Stimulated activated CD8-positive, alpha-beta memory T cell treated with anti-CD3 and anti-CD28 coated beads, Interleukin-7, amount 100 ng/mL, for 4 hours (primary cell): ENCODE measurements around the gene MINDY3.

Experiments
- DNase-seq, 2 donors: peaks; one replicate each; pipeline ENCODE4 v3.0.0-alpha.2; 2020; ENCODE audit warnings: low read depth in 2 of 2

MINDY3 gene

DNA sequence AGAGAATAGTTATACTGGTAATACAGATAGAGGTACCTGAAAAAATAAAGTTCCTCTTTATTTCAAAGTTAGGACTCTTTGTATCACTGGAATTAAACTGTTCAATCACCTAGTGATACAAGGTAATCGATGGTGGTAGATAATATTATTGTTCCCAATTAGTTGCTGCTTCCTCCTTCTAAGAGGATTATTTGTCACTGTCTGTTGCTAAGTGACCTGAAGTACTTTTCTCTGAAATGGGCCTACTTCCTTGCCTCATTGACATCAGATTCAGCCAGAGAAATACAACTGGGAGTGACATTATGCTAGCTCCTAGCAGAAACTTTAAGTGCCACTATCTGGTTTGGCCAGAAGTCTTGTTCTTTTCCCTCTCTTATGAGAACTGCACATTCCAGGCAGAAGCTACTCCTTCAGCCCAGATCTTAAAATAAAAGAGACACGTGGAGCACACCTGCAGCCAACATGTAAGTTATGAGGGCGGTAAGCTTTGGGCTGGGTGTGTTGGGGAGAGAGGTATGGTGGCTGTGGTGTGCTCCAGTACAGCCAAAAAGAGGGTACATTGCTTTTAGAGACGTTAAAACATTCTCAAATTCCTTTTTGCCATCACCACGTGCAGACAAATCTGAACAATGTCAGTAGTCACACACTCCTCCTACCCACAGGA lies 54.8 kb downstream of the MINDY3 start:
- no peak for DNase-seq

DNA sequence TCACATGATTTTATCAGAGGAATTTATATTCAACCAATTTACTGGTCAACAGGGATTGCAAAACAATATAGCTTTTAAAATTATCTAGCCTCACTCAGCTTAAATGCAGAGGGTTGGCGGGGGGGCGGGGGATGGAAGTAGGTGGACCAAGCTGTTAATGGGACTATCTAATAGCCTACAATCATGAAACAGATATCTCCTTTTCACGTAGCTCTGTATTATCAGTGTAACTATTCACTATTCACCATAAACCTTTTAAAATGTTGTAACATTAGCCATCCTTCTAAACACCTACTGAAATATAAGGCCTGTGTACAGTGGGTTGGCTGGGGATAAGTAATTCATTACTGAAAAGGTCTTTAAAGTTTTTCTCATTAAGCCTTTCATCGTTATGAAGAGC lies 56.2 kb downstream of the MINDY3 start:
- DNase-seq, result no peak

DNA sequence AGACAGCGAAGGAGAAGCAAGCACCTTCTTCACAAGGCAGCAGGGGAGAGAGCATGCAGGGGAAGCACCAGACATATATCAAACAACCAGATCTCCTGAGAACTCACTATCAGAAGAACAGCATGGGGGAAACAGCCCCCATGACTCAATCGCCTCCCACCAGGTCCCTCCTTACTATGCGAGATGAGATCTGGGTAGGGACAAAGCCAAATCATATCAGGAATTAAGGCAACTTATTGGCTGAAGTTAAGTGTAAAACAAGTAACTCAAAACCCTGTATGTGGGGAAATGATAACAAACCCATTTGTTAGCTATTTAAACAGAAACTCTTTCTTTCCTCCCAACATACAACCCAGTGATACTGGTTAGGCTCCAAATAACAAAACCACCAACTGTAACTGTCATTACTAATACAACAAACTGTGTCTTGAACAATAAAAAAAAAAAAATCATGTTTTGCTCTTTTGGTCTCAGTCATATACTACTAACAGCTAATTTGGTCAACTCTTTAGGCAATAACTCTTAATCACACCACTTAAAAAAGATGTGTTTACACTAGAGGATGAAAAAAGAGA lies 57.8 kb downstream of the MINDY3 start:
- DNase-seq, result no peak

DNA sequence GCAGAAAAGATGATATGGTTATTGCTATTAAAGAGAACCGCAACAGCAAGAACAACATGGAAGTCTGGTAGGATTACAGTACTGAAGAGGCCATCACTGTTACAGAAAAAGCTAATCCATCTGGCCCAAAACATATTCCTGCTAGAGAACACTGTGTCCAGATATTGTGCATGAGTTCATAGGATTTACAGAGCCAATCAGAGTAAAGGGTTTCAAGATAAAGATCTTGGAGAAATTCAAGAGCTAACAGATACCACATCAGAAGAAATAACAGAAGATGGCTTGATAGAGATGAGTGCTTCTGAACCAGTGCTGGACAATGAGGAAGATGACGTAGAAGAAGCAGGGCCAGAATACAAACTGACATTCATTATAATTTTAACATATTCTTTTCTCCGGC lies 58.7 kb downstream of the MINDY3 start:
- DNase-seq, result no peak

DNA sequence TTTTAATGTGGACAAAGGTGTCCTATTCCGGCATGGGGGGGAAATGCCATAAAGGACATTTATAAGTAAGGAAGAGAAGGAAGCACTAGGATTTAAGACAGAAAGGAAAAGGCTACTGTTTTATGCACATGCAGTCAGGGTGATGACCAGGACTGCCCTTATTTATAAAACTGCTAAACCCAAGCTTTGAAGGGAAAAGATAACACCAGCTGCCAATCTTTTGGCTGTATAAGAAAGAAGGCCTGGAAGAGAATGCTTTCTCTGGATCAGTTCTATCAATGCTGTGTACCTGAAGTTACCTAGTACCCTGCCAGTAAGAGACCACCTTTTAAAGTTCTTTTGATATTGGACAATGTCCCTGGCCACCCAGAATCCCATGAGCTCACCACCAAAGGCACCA lies 59.2 kb downstream of the MINDY3 start:
- no peak for DNase-seq

DNA sequence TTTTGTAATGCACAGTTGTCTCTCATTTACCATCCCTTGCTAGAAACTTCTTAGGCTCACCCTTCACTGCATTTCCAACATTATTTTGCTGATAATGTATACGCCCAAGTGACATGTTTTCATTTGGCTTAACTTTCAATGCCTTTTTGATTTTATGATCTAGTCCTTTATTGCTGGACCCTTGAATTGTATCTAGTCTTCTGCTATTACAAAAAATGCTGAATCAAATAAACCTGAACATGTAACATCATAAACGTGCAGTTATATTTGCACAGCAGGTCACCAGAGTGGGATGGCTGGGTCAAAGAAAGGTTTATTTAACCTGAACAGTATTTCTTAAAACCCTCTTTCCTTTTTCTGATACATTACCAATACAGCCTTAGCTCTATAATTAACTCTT lies 63.0 kb downstream of the MINDY3 start:
- DNase-seq, result no peak

DNA sequence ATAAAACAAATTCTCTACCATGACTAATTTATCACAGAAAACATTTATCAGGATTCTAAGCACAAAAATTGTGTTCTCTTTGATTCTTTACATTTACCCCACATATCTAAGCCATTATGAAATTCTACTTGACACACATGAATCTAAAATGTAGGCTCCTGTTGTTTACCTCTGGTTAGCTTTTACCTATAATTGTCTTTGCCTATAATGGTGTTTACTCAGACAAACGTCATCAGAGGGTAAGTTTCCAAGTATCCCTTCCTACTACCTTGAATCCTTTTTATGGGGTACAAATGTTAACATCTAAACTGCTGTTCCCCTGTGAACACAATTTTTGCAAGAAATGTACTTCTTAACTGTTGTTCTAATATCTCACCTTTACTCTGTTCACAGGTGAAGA lies 63.5 kb downstream of the MINDY3 start:
- DNase-seq, result no peak

DNA sequence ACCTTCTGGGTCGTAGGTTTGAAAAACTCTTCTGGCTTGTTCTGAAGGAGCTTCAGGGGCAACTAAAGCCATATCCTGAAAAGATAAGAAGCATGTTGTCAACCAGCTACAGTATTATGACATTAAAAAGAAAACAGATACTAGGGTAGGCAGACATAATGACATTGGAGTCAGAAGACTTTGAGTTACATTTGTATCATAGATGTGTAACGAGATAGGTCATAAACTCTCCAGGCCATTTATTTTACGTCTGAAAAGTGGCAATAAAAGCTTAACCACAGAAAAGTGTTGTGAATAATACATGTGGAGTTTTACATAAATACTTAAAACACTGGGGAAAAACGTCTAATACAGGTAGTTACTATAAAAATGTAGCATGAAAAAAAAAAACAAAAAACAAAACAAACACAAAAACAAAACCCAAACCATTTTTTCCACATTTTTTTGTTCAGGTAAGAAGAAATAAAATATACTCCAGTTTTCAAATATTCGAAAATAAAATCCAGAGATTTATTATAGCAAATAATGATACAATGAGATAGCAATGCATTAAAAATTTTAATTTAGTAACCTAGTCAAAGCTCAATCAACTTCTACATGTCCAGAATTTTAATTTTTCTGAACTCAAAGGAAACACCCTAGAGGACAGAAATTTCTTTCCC lies 64.1 kb downstream of the MINDY3 start:
- DNase-seq, result no peak

DNA sequence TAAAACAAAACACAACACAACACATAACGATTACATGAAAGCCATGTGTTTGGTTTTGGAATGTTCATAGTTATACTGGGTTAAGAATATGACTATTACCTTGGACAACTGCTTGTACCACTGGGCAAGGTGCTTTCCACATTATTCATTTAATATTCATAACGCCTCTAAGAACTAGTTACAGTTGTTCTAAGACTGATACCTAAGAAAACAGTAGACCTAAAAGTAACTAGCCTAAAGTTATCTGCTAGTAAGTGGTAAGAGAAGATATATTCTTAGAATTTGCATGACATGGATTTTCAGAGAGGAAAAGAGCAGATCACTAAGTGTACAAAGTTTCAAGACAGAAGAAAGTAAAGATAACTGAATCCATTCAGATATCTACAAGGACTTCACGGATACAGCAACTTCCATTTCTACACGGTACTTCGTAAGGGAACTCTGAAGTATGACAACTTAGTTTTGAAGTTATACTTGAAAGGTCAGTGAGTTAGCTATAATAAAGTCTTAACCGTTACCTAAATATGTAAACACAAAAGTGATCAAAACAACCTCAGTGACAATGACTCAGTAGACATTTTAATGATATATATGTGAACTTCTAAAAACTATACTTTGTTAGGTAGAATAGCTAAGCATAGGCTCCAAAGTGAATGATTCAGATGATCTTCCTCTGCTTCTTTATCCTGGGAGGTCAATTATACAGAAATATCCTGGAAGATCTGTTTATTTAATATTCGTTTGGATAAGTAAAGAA lies 65.1 kb downstream of the MINDY3 start:
- no peak for DNase-seq

DNA sequence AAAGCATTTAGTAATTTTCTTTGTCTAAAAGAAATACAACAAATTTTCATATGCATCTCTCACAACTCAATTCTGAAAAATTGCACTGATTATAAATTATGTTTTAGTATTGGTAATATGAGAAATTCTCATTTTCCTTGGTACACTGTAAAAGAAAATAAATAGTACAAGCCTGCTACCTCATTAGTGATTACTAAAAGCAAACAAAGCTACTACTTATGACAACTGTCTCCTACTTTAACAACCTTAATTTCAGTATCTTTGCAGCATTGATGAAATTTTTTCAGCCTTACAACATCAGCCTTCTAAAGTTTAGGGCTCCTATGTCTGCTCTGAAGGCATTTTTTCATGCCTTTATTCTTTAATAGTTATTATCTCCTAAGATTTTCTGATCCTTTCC lies 65.7 kb downstream of the MINDY3 start:
- DNase-seq, result no peak

DNA sequence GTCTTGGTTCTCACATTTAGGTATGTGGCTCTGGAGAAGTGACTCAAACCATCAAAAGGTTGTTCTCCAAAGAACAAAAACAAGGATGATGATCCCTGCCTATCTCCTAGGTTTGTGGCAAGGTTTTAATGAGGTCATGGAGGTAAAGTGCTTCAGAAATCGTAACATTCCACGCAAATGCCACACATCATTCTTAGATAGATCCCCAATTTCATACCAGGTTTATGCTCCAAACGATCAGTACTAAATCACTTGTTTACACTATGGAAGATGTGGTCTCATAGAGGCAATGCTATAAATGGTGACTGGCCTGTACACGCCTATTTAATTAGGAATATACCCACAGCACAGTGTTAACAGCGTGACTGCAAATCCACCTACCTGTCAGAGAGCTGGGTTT lies 66.6 kb downstream of the MINDY3 start:
- no peak for DNase-seq

DNA sequence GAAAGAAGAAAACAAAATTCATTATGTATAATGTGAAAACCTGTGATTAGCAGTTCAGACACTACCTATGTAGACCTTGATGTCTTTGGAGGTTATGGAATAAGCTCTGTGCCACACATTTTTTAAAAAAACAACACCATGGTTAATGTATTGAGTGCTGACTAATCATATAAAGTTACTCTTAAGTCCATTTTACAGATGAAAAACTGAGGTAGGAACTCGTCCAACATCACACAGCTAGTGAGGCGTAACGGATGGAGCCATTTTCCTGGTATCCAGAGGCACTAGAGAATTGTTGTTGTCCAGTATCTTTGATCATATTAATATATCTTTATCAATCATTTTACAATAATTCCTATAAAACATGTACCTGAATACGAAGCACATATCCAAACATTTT lies 67.5 kb downstream of the MINDY3 start:
- no peak for DNase-seq

DNA sequence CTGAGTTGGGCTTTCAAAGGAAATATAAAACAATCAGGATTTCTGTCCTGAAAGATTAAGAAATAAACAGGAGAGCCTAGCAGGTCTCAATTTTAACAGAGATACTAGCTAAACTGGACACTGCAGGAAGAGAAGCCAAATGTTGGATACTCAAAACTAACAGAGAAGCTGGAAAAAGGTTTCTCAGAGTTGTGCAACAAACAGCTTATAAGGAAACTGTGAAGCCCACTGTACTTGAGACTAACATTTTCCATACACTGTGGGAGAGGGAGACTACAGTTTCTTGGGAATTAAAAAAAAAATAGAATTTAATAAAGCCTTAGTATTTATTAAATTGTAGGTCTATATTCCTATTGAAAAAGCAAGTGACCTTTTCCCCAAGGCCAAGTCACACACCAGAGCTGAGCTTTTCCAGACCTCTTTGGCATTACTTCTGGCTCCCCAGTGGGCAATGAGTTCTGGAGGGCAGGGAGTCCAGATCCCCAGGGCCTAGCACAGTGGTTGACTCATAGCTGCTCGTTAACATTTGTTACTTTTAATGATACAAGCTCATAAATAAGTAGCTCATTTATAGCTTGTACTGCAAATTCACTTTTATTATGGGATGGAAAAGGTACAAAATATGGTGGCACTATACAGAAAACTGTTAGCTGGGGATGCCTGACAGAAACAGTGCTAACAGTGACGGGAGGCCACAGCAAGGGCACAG lies 68.3 kb downstream of the MINDY3 start:
- DNase-seq, result no peak

DNA sequence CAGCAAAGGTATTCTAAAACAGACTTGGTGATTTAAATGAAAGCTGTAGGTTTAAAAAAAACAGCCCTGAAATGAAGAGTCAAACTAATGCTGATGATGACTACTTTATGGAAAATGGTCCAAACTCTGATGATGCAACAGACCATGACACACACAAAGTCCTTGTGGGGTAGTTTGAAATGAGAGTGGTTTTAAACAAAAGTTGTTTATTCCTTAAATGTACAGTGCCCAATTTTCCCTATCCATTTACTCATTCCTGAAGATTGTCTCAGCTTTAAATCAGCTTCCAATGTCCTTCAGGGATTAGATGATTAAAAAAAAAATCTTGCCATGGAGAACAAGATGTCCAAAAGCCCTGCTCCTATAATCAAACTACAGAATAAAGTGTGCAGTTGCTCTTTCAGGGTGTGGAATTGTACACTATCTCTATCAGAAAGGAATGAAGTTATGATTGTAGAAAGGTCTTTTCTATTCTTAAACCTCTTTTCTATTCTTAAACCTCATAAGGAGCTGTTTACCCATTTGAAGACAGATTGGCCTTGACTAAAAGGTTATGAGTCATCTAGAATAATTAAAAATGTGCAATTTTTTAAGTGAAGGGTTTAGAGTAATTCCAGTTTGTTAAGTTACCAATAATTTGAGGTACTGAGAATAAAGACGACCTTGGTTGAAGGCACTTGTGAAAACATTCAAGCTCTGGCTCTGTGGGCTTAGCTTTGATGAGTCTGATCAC lies 70.3 kb downstream of the MINDY3 start:
- DNase-seq, result no peak

DNA sequence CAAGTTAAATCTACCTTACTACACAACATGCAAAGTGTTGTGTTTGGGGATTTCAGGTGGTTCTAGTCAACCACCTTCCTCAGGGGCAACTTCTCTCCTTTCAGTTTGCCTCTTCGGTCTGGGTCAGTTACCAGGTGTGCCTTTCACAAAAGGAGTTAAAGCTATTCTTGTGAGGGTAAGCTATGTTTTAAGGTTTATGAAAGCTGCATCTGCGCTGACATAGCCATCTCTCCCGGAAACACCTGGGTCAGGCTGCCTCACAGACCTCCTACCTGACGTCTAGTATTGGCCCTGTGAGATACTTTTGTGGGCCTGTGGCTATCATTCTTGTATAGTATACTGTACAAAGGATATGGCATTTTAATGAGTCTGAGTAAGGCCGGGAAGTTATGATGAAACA lies 72.9 kb downstream of the MINDY3 start:
- DNase-seq, result no peak

DNA sequence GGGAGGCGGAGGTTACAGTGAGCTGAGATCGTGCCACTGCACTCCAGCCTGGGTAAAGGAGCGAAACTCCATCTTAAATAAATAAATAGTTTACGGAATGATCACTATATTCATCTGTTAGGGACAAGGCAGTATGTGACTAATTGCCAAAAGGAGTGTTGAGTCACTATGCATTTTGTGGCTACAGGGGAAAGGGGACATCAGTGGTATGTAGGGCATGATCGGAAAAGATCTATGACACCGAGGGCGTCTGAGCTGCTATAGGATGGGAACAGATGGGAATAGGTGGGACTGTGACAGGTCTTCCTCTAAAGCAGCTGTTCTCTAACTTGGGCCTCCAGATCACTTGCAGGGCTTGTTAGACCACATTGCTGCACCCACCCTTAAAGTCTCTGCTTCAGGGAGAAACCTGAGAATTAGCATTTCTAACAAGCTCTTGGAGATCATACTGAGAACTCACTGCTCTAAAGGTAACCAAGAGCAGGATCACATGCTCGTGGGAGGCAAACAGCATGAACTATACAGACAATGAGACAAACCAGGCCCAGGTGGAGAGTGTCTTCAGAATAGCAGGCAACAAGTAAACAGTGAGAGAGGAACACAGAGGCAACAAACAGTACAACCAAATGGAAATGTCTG lies 75.5 kb downstream of the MINDY3 start:
- DNase-seq, result no peak

DNA sequence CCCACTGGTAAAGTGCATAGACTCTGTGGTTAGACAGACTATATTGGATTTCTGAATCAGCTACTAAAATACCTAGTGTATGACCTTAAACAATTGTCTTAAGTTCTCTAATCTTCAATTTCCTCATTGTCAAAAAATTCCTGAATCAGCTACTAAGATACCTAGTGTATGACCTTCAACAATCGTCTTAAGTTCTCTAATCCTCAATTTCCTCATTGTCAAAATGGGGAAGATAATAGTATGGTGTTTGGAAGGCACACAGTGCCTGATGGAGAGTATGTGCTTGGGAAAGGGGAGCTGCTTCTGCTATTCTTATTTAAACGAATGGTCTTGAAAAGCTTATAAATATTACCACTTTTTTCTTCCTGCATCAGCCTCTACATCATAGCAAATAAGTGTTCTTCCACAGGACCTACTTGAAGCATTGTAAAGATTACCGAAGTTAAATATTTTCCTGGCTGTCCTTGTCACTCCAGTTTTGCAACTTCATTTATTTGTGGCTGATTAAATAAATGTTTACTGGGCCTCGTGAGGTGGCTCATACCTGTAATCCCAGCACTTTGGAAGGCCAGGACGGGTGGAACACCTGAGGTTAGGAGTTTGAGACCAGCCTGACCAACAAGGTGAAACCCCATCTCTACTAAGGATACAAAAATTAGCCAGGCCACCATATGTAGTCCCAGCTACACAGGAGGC lies 76.2 kb downstream of the MINDY3 start:
- no peak for DNase-seq

DNA sequence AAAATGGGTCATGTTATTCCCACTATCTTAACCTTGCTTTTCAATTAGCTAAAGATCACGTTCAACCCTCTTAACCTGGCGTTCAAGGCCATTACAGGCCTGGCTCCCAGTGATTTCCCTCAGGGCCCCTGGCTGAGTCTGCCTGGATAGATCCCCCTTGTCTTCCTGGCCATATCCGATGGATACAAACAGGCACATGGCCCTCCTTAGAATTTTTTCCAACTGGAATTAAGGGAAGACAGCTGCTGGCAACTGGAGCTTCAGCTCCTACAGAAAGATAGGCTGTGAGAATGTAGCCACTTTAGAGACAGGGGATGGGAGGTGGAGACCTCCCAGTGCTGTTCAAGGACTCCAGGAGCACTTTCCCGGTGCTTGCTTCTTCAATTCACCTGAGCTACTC lies 77.5 kb downstream of the MINDY3 start:
- DNase-seq, result no peak

DNA sequence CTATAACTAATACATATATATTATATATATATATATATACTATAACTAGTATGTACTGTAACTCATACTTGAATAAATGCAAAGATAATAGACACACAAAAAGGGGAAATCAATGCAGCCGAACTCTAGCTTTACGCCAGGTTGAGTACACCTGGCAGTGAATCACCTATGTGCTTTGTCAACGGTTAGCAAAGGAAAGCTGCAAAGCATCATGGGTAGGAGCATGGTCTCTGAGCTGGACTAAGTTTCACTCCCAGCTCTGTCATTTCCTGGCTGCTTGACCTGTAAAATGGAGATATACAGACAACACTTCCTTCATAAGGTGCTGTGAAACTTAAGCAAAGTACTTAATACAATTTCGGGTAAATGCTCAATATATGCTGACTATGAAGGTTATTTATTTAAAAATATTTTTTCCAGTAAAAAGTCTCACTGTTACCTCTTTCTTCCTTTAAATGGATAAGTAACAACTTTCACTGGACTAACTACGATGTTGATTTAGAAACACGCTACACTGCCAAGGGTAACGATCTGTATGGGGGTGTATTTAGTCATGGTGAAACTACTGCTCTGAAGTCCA lies 78.8 kb downstream of the MINDY3 start:
- DNase-seq, result no peak
